ENCODE data around the gene THAP8.

- no peak for TF ChIP-seq SMC3 (IDR thresholded peaks at IDR 0.05; ENCODE audit: borderline replicate concordance, low read length)
- TF ChIP-seq CTCF (IDR thresholded peaks at IDR 0.05 in 2 of 3, conservative IDR thresholded peaks at IDR 0.05 in 1 of 3; ENCODE audit: control insufficient read depth in 2 of 3, extremely low read depth in 1 of 3, insufficient read depth in 1 of 3, low read depth in 3 of 3, low read length in 3 of 3): no peak
- peak; percentile 84 for TF ChIP-seq POLR2AphosphoS5 (IDR thresholded peaks at IDR 0.05; ENCODE audit: low read length)
- peak; percentile 91 for TF ChIP-seq GABPA (IDR thresholded peaks at IDR 0.05; ENCODE audit: low read depth)
- TF ChIP-seq FOXM1 (IDR thresholded peaks at IDR 0.05; ENCODE audit: low read depth, low read length): no peak
- TF ChIP-seq REST (IDR thresholded peaks at IDR 0.05; ENCODE audit: low read depth, low read length): no peak
- peak; percentile 57; the same call in 1 of the 2 replicates for TF ChIP-seq SIN3A (IDR thresholded peaks at IDR 0.05; ENCODE audit: low read depth, low read length)
- TF ChIP-seq IKZF1 (conservative IDR thresholded peaks at IDR 0.05): peak; percentile 96
Measured at GRCh38 chr19:35995048-35995993, 58.8 kb downstream of the THAP8 start, which contains the start of gene SDHAF1.
